ENCODE results near the gene BRSK2.

DNA sequence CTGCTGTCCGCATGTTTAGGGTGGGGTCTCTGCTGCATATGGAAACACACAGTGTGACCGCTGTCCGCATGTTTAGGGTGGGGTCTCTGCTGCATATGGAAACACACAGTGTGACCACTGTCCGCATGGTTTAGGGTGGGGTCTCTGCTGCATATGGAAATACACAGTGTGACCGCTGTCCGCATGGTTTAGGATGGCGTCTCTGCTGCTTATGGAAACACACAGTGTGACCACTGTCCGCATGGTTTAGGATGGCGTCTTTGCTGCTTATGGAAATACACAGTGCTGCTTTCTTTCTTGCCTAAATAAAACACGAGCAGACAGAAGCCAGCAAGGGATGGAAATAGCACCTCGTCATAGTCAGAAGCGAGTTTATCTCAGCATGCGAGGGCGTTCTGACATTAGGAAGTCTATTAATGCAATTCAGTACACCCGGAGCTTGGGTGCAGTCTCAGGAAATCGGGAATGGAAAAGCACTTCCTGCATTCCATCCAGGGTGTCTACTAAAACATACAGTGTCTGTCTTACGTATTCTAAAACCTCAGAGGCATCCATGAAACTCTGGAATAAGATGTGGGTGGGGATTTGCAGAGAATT, 47.7 kb upstream of the BRSK2 start:
- TF ChIP-seq POLR2AphosphoS5 (IDR thresholded peaks at IDR 0.05) (no peak), POLR2A (IDR thresholded peaks at IDR 0.05) (no peak), EP300 (IDR thresholded peaks at IDR 0.05) (no peak)
- TF ChIP-seq, protein P1, sequence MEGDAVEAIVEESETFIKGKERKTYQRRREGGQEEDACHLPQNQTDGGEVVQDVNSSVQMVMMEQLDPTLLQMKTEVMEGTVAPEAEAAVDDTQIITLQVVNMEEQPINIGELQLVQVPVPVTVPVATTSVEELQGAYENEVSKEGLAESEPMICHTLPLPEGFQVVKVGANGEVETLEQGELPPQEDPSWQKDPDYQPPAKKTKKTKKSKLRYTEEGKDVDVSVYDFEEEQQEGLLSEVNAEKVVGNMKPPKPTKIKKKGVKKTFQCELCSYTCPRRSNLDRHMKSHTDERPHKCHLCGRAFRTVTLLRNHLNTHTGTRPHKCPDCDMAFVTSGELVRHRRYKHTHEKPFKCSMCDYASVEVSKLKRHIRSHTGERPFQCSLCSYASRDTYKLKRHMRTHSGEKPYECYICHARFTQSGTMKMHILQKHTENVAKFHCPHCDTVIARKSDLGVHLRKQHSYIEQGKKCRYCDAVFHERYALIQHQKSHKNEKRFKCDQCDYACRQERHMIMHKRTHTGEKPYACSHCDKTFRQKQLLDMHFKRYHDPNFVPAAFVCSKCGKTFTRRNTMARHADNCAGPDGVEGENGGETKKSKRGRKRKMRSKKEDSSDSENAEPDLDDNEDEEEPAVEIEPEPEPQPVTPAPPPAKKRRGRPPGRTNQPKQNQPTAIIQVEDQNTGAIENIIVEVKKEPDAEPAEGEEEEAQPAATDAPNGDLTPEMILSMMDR (IDR thresholded peaks at IDR 0.05) = no peak

Measured in upper lobe of left lung (tissue), 4 donors.